SK-N-SH treated with all-trans-retinoic acid at 6 μM for 48 hours (cell line): ENCODE results near the gene EPHB2.

Source experiments
- ESRRG ChIP-seq: fragments of 250-450 bp; sonication (Bioruptor Pico); IDR thresholded peaks from 2 replicates; pipeline ENCODE4 v1.6.1; 2021; ENCODE audit warnings: mild to moderate bottlenecking
- ZFP3 ChIP-seq: fragments of 250-450 bp; sonication (Bioruptor Pico); IDR thresholded peaks from 2 replicates; pipeline ENCODE4 v1.5.0; 2020; ENCODE audit warnings: mild to moderate bottlenecking, moderate library complexity
- TF ChIP-seq, protein P1 (sequence below): fragments of 250-450 bp; sonication (Bioruptor Pico); IDR thresholded peaks from 2 replicates; pipeline ENCODE4 v1.8.0; 2021; ENCODE audit warnings: low read depth, mild to moderate bottlenecking, moderate library complexity, borderline replicate concordance

DNA sequence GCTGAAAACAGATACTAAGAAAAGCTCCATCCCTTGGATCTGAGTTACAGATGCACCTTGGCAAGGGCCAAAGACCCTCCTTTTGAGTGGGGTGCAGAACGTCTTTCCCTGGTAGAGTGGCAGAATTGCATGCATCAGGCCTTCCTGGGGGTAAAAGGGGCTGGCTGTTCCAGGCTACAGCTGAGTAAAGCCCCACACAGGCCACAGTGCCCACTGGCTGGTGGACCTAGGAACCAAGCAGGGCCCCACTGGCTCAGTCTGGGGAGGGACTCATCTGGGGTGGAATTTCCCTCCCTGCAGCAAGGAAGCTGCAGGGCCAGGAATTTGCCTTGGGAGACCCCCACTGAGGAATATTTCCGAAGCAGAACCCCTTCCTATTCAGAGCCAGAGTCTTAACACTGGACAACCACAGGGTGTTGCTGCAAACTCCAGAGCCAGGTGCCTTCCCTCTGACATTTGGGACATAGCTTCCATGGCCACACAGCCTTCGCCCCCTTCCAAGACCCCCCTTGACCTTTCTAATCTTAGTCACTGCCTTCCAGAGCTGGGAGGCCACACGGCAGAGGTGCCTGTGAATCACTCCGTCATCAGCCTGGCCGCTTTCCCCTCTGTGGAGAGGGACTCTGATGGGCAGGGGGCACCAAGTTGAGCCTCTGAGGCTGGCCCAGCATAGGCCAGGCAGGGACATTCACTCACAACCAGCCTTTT is 209.5 kb downstream of the EPHB2 start:
- TF ChIP-seq ZFP3 (no peak), ESRRG (CRISPR knock-in tag) (no peak)
- TF ChIP-seq, protein P1, sequence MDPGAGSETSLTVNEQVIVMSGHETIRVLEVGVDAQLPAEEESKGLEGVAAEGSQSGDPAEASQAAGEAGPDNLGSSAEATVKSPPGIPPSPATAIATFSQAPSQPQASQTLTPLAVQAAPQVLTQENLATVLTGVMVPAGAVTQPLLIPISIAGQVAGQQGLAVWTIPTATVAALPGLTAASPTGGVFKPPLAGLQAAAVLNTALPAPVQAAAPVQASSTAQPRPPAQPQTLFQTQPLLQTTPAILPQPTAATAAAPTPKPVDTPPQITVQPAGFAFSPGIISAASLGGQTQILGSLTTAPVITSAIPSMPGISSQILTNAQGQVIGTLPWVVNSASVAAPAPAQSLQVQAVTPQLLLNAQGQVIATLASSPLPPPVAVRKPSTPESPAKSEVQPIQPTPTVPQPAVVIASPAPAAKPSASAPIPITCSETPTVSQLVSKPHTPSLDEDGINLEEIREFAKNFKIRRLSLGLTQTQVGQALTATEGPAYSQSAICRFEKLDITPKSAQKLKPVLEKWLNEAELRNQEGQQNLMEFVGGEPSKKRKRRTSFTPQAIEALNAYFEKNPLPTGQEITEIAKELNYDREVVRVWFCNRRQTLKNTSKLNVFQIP = no peak
